ENCODE measurements around the gene SEMA4F.

The SEMA4F gene

GRCh38 chr2:74693668-74694067, 39.6 kb downstream of the SEMA4F start:
- TF ChIP-seq CTCF (IDR thresholded peaks at IDR 0.05; ENCODE audit: low read depth, low read length) = no peak
- no peak overlapping the region for H3K4me3 ChIP-seq (ENCODE audit: low read depth, low read length)

- no peak for TF ChIP-seq CTCF (IDR thresholded peaks at IDR 0.05; ENCODE audit: low read depth, low read length)
- H3K4me3 ChIP-seq (ENCODE audit: low read depth, low read length) = no peak overlapping the region
Measured at GRCh38 chr2:74694281-74694680, 40.2 kb downstream of the SEMA4F start.

GRCh38 chr2:74695663-74696062, 41.6 kb downstream of the SEMA4F start:
- no peak overlapping the region for H3K4me3 ChIP-seq (ENCODE audit: low read depth, low read length)
- TF ChIP-seq CTCF (IDR thresholded peaks at IDR 0.05; ENCODE audit: low read depth, low read length) = no peak

- no peak for TF ChIP-seq CTCF (IDR thresholded peaks at IDR 0.05; ENCODE audit: low read depth, low read length)
- no peak overlapping the region for H3K4me3 ChIP-seq (ENCODE audit: low read depth, low read length)
Measured at GRCh38 chr2:74696829-74697228, 42.8 kb downstream of the SEMA4F start.

GRCh38 chr2:74700643-74701372, 46.8 kb downstream of the SEMA4F start:
- H3K4me3 ChIP-seq (ENCODE audit: low read depth, low read length) = no peak overlapping the region
- no peak for TF ChIP-seq CTCF (IDR thresholded peaks at IDR 0.05; ENCODE audit: low read depth, low read length)

GRCh38 chr2:74702001-74702715, 48.1 kb downstream of the SEMA4F start:
- no peak overlapping the region for H3K4me3 ChIP-seq (ENCODE audit: low read depth, low read length)
- no peak for TF ChIP-seq CTCF (IDR thresholded peaks at IDR 0.05; ENCODE audit: low read depth, low read length)

GRCh38 chr2:74703373-74703772, 49.3 kb downstream of the SEMA4F start:
- no peak for TF ChIP-seq CTCF (IDR thresholded peaks at IDR 0.05; ENCODE audit: low read depth, low read length)
- no peak overlapping the region for H3K4me3 ChIP-seq (ENCODE audit: low read depth, low read length)
